ENCODE measurements around the gene MTSS2. TPM values are rescaled to one million over a fixed set of nuclear protein-coding genes. Genes with fewer than 3 reads are reported as not detected.

The MTSS2 gene
- total RNA-seq, 2 donors from 2014 or later = 5.5 to 8.5 TPM

GRCh38 chr16:70710422-70711210, 24.8 kb upstream of the MTSS2 start:
- peaks cover 2% of the 10 kb centered on the region in 2 donors for H3K36me3 Mint-ChIP-seq (ENCODE audit: insufficient read depth in 2 of 2)
- H3K27me3 Mint-ChIP-seq (ENCODE audit: low read depth) = no peaks in the 10 kb centered on the region
- H3K4me3 Mint-ChIP-seq = no peak overlapping the region
- ATAC-seq (replicated peaks in 1 of 2) (no peak), DNase-seq (no peak)
- no peaks in the 10 kb centered on the region for H3K9me3 Mint-ChIP-seq
- H3K4me1 Mint-ChIP-seq (ENCODE audit: low read depth) = no peaks in the 10 kb centered on the region
- no peak overlapping the region for H3K27ac Mint-ChIP-seq

- no peak overlapping the region for H3K27ac Mint-ChIP-seq
These were observed 24.1 kb upstream of the MTSS2 start for GRCh38 chr16:70709942-70710341.

GRCh38 chr16:70709457-70709856, 23.6 kb upstream of the MTSS2 start:
- ATAC-seq (replicated peaks in 1 of 2) = no peak
- Mint-ChIP-seq H3K9me3 (no peaks in the 10 kb centered on the region), H3K4me3 (no peak overlapping the region), H3K27me3 (ENCODE audit: low read depth) (no peaks in the 10 kb centered on the region), H3K4me1 (ENCODE audit: low read depth) (no peaks in the 10 kb centered on the region), H3K27ac (no peak overlapping the region), H3K36me3 (ENCODE audit: insufficient read depth in 2 of 2) (peaks cover 2% of the 10 kb centered on the region in 2 donors)
- DNase-seq = no peak

More at GRCh38 chr16:70709942-70710341, 24.1 kb upstream of the MTSS2 start:
- Mint-ChIP-seq H3K27me3 (ENCODE audit: low read depth) (no peaks in the 10 kb centered on the region), H3K4me3 (no peak overlapping the region), H3K9me3 (no peaks in the 10 kb centered on the region), H3K36me3 (ENCODE audit: insufficient read depth in 2 of 2) (peaks cover 2% of the 10 kb centered on the region in 2 donors), H3K4me1 (ENCODE audit: low read depth) (no peaks in the 10 kb centered on the region)
- DNase-seq = no peak
- ATAC-seq (replicated peaks in 1 of 2) = no peak

GRCh38 chr16:70708366-70709246, 22.8 kb upstream of the MTSS2 start:
- no peak overlapping the region for H3K27ac Mint-ChIP-seq
- no peak overlapping the region for H3K4me3 Mint-ChIP-seq
- no peaks in the 10 kb centered on the region for H3K27me3 Mint-ChIP-seq (ENCODE audit: low read depth)
- no peaks in the 10 kb centered on the region for H3K4me1 Mint-ChIP-seq (ENCODE audit: low read depth)
- peaks cover 1 to 2% of the 10 kb centered on the region in 2 donors for H3K36me3 Mint-ChIP-seq (ENCODE audit: insufficient read depth in 2 of 2)
- no peaks in the 10 kb centered on the region for H3K9me3 Mint-ChIP-seq
- ATAC-seq (replicated peaks in 1 of 2) (no peak), DNase-seq (no peak)

GRCh38 chr16:70706948-70707465, 21.2 kb upstream of the MTSS2 start:
- no peak overlapping the region for H3K27ac Mint-ChIP-seq
- H3K27me3 Mint-ChIP-seq (ENCODE audit: low read depth) = no peaks in the 10 kb centered on the region
- no peak overlapping the region for H3K4me3 Mint-ChIP-seq
- no peak for ATAC-seq (replicated peaks in 1 of 2)
- H3K4me1 Mint-ChIP-seq (ENCODE audit: low read depth) = no peaks in the 10 kb centered on the region
- no peak for DNase-seq
- H3K36me3 Mint-ChIP-seq (ENCODE audit: insufficient read depth in 2 of 2) = peaks cover 0 to 2% of the 10 kb centered on the region in 2 donors
- H3K9me3 Mint-ChIP-seq = no peaks in the 10 kb centered on the region

GRCh38 chr16:70705056-70705455, 19.2 kb upstream of the MTSS2 start:
- Mint-ChIP-seq H3K9me3 (no peaks in the 10 kb centered on the region), H3K4me3 (no peak overlapping the region), H3K27ac (no peak overlapping the region), H3K36me3 (ENCODE audit: insufficient read depth in 2 of 2) (no peaks in the 10 kb centered on the region), H3K4me1 (ENCODE audit: low read depth) (no peaks in the 10 kb centered on the region), H3K27me3 (ENCODE audit: low read depth) (no peaks in the 10 kb centered on the region)
- DNase-seq (no peak), ATAC-seq (replicated peaks in 1 of 2) (no peak)

GRCh38 chr16:70704586-70704985, 18.7 kb upstream of the MTSS2 start:
- no peaks in the 10 kb centered on the region for H3K36me3 Mint-ChIP-seq (ENCODE audit: insufficient read depth in 2 of 2)
- DNase-seq (no peak), ATAC-seq (replicated peaks in 1 of 2) (no peak)
- no peak overlapping the region for H3K27ac Mint-ChIP-seq
- H3K9me3 Mint-ChIP-seq = no peaks in the 10 kb centered on the region
- H3K4me3 Mint-ChIP-seq = no peak overlapping the region
- H3K4me1 Mint-ChIP-seq (ENCODE audit: low read depth) = no peaks in the 10 kb centered on the region
- no peaks in the 10 kb centered on the region for H3K27me3 Mint-ChIP-seq (ENCODE audit: low read depth)

- Mint-ChIP-seq H3K27ac (no peak overlapping the region), H3K9me3 (no peaks in the 10 kb centered on the region), H3K4me1 (ENCODE audit: low read depth) (peaks cover 4% of the 10 kb centered on the region), H3K36me3 (ENCODE audit: insufficient read depth in 2 of 2) (no peaks in the 10 kb centered on the region), H3K4me3 (no peak overlapping the region), H3K27me3 (ENCODE audit: low read depth) (no peaks in the 10 kb centered on the region)
- ATAC-seq (replicated peaks in 1 of 2) = no peak
- DNase-seq = no peak
These were observed 18.1 kb upstream of the MTSS2 start for GRCh38 chr16:70703835-70704381.

- Mint-ChIP-seq H3K27me3 (ENCODE audit: low read depth) (no peaks in the 10 kb centered on the region), H3K4me3 (no peak overlapping the region), H3K9me3 (no peaks in the 10 kb centered on the region), H3K4me1 (ENCODE audit: low read depth) (peaks cover 4% of the 10 kb centered on the region), H3K27ac (no peak overlapping the region), H3K36me3 (ENCODE audit: insufficient read depth in 2 of 2) (no peaks in the 10 kb centered on the region)
- ATAC-seq (replicated peaks in 1 of 2) (no peak), DNase-seq (no peak)
These were observed 17.4 kb upstream of the MTSS2 start for GRCh38 chr16:70703041-70703834.

GRCh38 chr16:70702624-70703023, 16.8 kb upstream of the MTSS2 start:
- DNase-seq (no peak), ATAC-seq (replicated peaks in 1 of 2) (no peak)
- Mint-ChIP-seq H3K9me3 (no peaks in the 10 kb centered on the region), H3K27ac (no peak overlapping the region), H3K36me3 (ENCODE audit: insufficient read depth in 2 of 2) (no peaks in the 10 kb centered on the region), H3K4me3 (no peak overlapping the region), H3K4me1 (ENCODE audit: low read depth) (peaks cover 4% of the 10 kb centered on the region), H3K27me3 (ENCODE audit: low read depth) (no peaks in the 10 kb centered on the region)

- Mint-ChIP-seq H3K36me3 (ENCODE audit: insufficient read depth in 2 of 2) (no peaks in the 10 kb centered on the region), H3K27me3 (ENCODE audit: low read depth) (no peaks in the 10 kb centered on the region), H3K9me3 (no peaks in the 10 kb centered on the region), H3K27ac (no peak overlapping the region), H3K4me1 (ENCODE audit: low read depth) (peaks cover 5% of the 10 kb centered on the region), H3K4me3 (no peak overlapping the region)
- DNase-seq (no peak), ATAC-seq (replicated peaks in 1 of 2) (no peak)
These were observed 16.1 kb upstream of the MTSS2 start for GRCh38 chr16:70701998-70702397.

GRCh38 chr16:70701596-70701995, 15.7 kb upstream of the MTSS2 start:
- Mint-ChIP-seq H3K36me3 (ENCODE audit: insufficient read depth in 2 of 2) (no peaks in the 10 kb centered on the region), H3K27me3 (ENCODE audit: low read depth) (no peaks in the 10 kb centered on the region), H3K9me3 (no peaks in the 10 kb centered on the region), H3K27ac (no peak overlapping the region), H3K4me3 (no peak overlapping the region), H3K4me1 (ENCODE audit: low read depth) (peaks cover 9% of the 10 kb centered on the region)
- DNase-seq (no peak), ATAC-seq (replicated peaks in 1 of 2) (no peak)

Measured in activated T-cell treated with anti-CD3 and anti-CD28 coated beads, Interleukin-2, amount 50 U/mL, for 72 hours (primary cell).